ENCODE results near the gene EPHB1.

DNA sequence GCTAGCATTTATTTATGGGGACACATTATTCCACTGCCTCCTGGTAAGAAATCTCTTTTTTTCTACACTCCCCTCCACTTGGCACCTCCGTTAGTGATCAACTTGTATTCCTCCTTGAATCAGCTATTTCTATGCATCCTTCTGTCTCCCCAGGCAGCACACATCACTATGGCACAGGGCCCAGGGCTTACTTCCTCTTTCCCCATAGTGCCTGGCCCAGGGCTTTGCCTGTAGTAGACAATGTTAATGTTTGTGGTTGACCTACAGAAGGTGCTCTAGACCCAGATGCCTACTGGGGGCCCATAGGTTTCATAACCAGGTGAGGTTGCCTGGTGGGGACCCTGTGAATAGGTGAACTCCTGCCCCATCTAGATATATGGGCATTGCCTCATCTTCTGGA lies 44.9 kb downstream of the EPHB1 start:
- TF ChIP-seq POLR2A (IDR thresholded peaks at IDR 0.05) (no peak), CTCF (IDR thresholded peaks at IDR 0.05) (no peak), EP300 (IDR thresholded peaks at IDR 0.05) (no peak)
